GM12891 (cell line): ENCODE results near the gene SREBF1.

Source experiments
- PAX5 ChIP-seq: IDR thresholded peaks from 2 replicates; pipeline ENCODE4 v1.6.1; 2011; ENCODE audit warnings: low read length, moderate library complexity, mild to moderate bottlenecking; ENCODE audit not compliant: insufficient read depth, severe bottlenecking
- POLR2A ChIP-seq: IDR thresholded peaks from 2 replicates; pipeline ENCODE4 v1.6.1; 2011; ENCODE audit warnings: low read depth, low read length, control low read depth
- POLR2AphosphoS5 ChIP-seq: IDR thresholded peaks from 2 replicates; pipeline ENCODE4 v1.6.1; 2011; ENCODE audit warnings: low read depth, low read length, control low read depth
- POU2F2 ChIP-seq: IDR thresholded peaks from 2 replicates; pipeline ENCODE4 v1.6.1; 2011; ENCODE audit warnings: low read depth, mild to moderate bottlenecking, control low read depth, low read length, moderate library complexity
- SPI1 ChIP-seq: IDR thresholded peaks from 2 replicates; pipeline ENCODE4 v1.6.1; 2011; ENCODE audit warnings: low read depth, low read length, control low read depth
- TAF1 ChIP-seq: IDR thresholded peaks from 2 replicates; pipeline ENCODE4 v1.6.1; 2011; ENCODE audit warnings: low read depth, low read length, control low read depth

- TF ChIP-seq POLR2A (no peak), POLR2AphosphoS5 (no peak), SPI1 (no peak), TAF1 (no peak), PAX5 (no peak), POU2F2 (no peak)
These were observed 47.8 kb downstream of the SREBF1 start for GRCh38 chr17:17788967-17789366.
